PC-3 (cell line): ENCODE results near the gene TACSTD2. TPM values are rescaled to one million over a fixed set of nuclear protein-coding genes. Genes with fewer than 3 reads are reported as not detected.
"Not testable (repeated sequence)": the region's sequence is repeated elsewhere in the genome, so short reads cannot be mapped to it uniquely, and the experiment has no call there.

Experiments used
- ATAC-seq: fragments of 200-7000 bp; cut with Tn5 transposase; 2 replicates; pipeline ENCODE4 v1.9.1; 2020; ENCODE audit warnings: mild to moderate bottlenecking, moderate library complexity
- BruUV-seq: library from RNA; stranded (reverse); fragments of 400-500 nt; replicated peaks from 2 replicates; lab custom pipeline; 2021; lab: Mats Ljungman, UMichigan
- CTCF ChIA-PET: fragments of 300-600 bp; sonication (Branson Sonifier 250); formaldehyde crosslinking; loops from one replicate; lab custom pipeline; 2022; ENCODE audit warnings: antibody characterized with exemption; lab: Charles Lee
- POLR2A ChIA-PET: fragments of 300-600 bp; sonication (Branson Sonifier 250); formaldehyde crosslinking; loops from one replicate; lab custom pipeline; 2022; ENCODE audit warnings: antibody characterized with exemption; ENCODE audit not compliant: unreplicated experiment; lab: Charles Lee
- DNase-seq: peaks from one replicate; pipeline ENCODE4 v3.0.0-alpha.2; 2015
- H2AFZ ChIP-seq: fragments of 300-600 bp; sonication (generic); 2 replicates; pipeline ENCODE4 v1.6.0; 2016; ENCODE audit warnings: antibody characterized with exemption, low read length
- H3F3A ChIP-seq: fragments of 300-600 bp; sonication (generic); one replicate; pipeline ENCODE4 v1.6.0; 2017; ENCODE audit warnings: antibody characterized with exemption, low read length, control low read depth, mild to moderate bottlenecking; ENCODE audit not compliant: unreplicated experiment
- H3K27ac ChIP-seq: fragments of 300-600 bp; sonication (generic); 2 replicates; pipeline ENCODE4 v1.5.1; 2016; ENCODE audit warnings: mild to moderate bottlenecking, low read length
- H3K27me3 ChIP-seq: fragments of 300-600 bp; sonication (generic); 2 replicates; pipeline ENCODE4 v1.6.1; 2016; ENCODE audit warnings: low read length, mixed read lengths
- H3K36me3 ChIP-seq: fragments of 300-600 bp; sonication (generic); 2 replicates; pipeline ENCODE4 v1.6.1; 2016; ENCODE audit warnings: low read depth, mixed run types, low read length, mixed read lengths
- H3K4me1 ChIP-seq: fragments of 300-600 bp; sonication (generic); 2 replicates; pipeline ENCODE4 v1.5.1; 2016; ENCODE audit warnings: low read length; ENCODE audit not compliant: insufficient read depth
- H3K4me2 ChIP-seq: fragments of 300-600 bp; sonication (generic); 2 replicates; pipeline ENCODE4 v1.6.0; 2016; ENCODE audit warnings: low read length
- H3K4me3 ChIP-seq: fragments of 300-600 bp; sonication (generic); 2 replicates; pipeline ENCODE4 v1.5.1; 2016; ENCODE audit warnings: mild to moderate bottlenecking, low read length, mixed read lengths
- H3K79me2 ChIP-seq: fragments of 300-600 bp; sonication (generic); 2 replicates; pipeline ENCODE4 v1.6.1; 2017; ENCODE audit warnings: low read length, mixed read lengths
- H3K9ac ChIP-seq: fragments of 300-600 bp; sonication (generic); 2 replicates; pipeline ENCODE4 v1.6.0; 2016; ENCODE audit warnings: mild to moderate bottlenecking, low read length
- H3K9me2 ChIP-seq: fragments of 300-600 bp; sonication (generic); replicated peaks from 2 replicates; pipeline ENCODE4 v1.6.1; 2016; ENCODE audit warnings: mixed run types, low read length, mixed read lengths
- H3K9me3 ChIP-seq: fragments of 300-600 bp; sonication (generic); 2 replicates; pipeline ENCODE4 v1.6.1; 2016; ENCODE audit warnings: low read length, mixed read lengths
- H4K20me1 ChIP-seq: fragments of 300-600 bp; sonication (generic); 2 replicates; pipeline ENCODE4 v1.6.1; 2016; ENCODE audit warnings: low read length, mixed read lengths
- CTCF ChIP-seq: fragments of 300-600 bp; sonication (generic); conservative IDR thresholded peaks from 2 replicates; pipeline ENCODE4 v1.5.1; 2017; ENCODE audit warnings: antibody characterized with exemption, low read depth, mild to moderate bottlenecking, low read length
- EZH2 ChIP-seq: fragments of 300-600 bp; sonication (generic); IDR thresholded peaks from one replicate; pipeline ENCODE4 v1.6.1; 2017; ENCODE audit warnings: antibody characterized with exemption, mild to moderate bottlenecking, low read length; ENCODE audit not compliant: unreplicated experiment
- EZH2phosphoT487 ChIP-seq: fragments of 300-600 bp; sonication (generic); IDR thresholded peaks from 2 replicates; pipeline ENCODE4 v1.6.1; 2018; ENCODE audit warnings: mild to moderate bottlenecking, antibody characterized with exemption, low read length, borderline replicate concordance
- intact Hi-C: fragments of 100-400 bp; cut with micrococcal nuclease; formaldehyde crosslinking; loops from 2 replicates; pipeline ENCODE4 v1.9.0; 2023
- total RNA-seq: library from RNA; depleted of rRNA; stranded (reverse); fragments of >200 nt; gene quantifications from 2 replicates; pipeline ENCODE4 v1.2.3, GENCODE V29; 2014

TACSTD2 gene
- total RNA-seq, 1 experiment from 2014 or later, result 94.2 TPM

GRCh38 chr1:58607391-58607790 is 30.3 kb upstream of the TACSTD2 start:
- Histone ChIP-seq H3K4me2 (no peak overlapping the region), H3K79me2 (no peaks in the 10 kb centered on the region), H3K4me3 (no peak overlapping the region), H3K27ac (no peak overlapping the region), H3K9me3 (0 out of 2 replicates have a peak, but pooled peaks cover 3% of the 10 kb centered on the region), H3K9ac (no peak overlapping the region), H4K20me1 (no peaks in the 10 kb centered on the region), H3K36me3 (peaks cover 3% of the 10 kb centered on the region), H3K27me3 (no peaks in the 10 kb centered on the region), H3K4me1 (no peaks in the 10 kb centered on the region), H3F3A (no peaks in the 10 kb centered on the region), H2AFZ (no peak overlapping the region), H3K9me2 (no peaks in the 10 kb centered on the region)
- POLR2A ChIA-PET, result no interaction called here
- CTCF ChIA-PET, result no interaction called here
- TF ChIP-seq EZH2 (no peak), EZH2phosphoT487 (no peak), CTCF (no peak)
- ATAC-seq (no peak), DNase-seq (no peak)
- intact Hi-C loops, result no loop called here
- no TSS peak for BruUV-seq

- CTCF ChIA-PET, BruUV-seq, H3K9me3 ChIP-seq, H3K36me3 ChIP-seq, H3K4me2 ChIP-seq, H3K4me3 ChIP-seq, H3K27ac ChIP-seq, ATAC-seq, intact Hi-C loops, H3K9ac ChIP-seq, H3K4me1 ChIP-seq, POLR2A ChIA-PET, DNase-seq, H3K27me3 ChIP-seq, H2AFZ ChIP-seq, H3F3A ChIP-seq, H3K79me2 ChIP-seq, H4K20me1 ChIP-seq, H3K9me2 ChIP-seq: not testable (repeated sequence)
Measured at GRCh38 chr1:58601921-58602320, 24.9 kb upstream of the TACSTD2 start.

- DNase-seq, result no peak
Measured at GRCh38 chr1:58597996-58598395, 20.9 kb upstream of the TACSTD2 start.

More at GRCh38 chr1:58597996-58598395, 20.9 kb upstream of the TACSTD2 start:
- H3K9me2 ChIP-seq, result no peaks in the 10 kb centered on the region
- no peak for TF ChIP-seq CTCF
- TF ChIP-seq EZH2, result no peak
- no peak for TF ChIP-seq EZH2phosphoT487
- no peak for ATAC-seq
- H3K27me3 ChIP-seq, result no peaks in the 10 kb centered on the region
- no peak overlapping the region for H3K27ac ChIP-seq
- H3K4me2 ChIP-seq, result no peak overlapping the region
- ChIA-PET CTCF (no interaction called here), POLR2A (no interaction called here)
- no peak overlapping the region for H3K9ac ChIP-seq
- no TSS peak for BruUV-seq
- H3K36me3 ChIP-seq, result no peaks in the 10 kb centered on the region
- H3K79me2 ChIP-seq, result no peaks in the 10 kb centered on the region
- H3K4me1 ChIP-seq, result peaks cover 3% of the 10 kb centered on the region; the same call in 1 of the 2 replicates
- no peaks in the 10 kb centered on the region for H4K20me1 ChIP-seq
- H3K9me3 ChIP-seq, result no peaks in the 10 kb centered on the region
- intact Hi-C loops, result no loop called here
- no peaks in the 10 kb centered on the region for H3F3A ChIP-seq
- H2AFZ ChIP-seq, result no peak overlapping the region
- no peak overlapping the region for H3K4me3 ChIP-seq
